Erythroblast (primary cell): Measurements from ENCODE around the gene GC.

Experiments used
- GATA1 ChIP-seq: IDR thresholded peaks from 2 replicates; pipeline ENCODE4 v1.6.1; 2011; ENCODE audit warnings: low read depth, mild to moderate bottlenecking, control low read depth, low read length, moderate library complexity
- POLR2A ChIP-seq: IDR thresholded peaks from 2 replicates; pipeline ENCODE4 v1.6.1; 2011; ENCODE audit warnings: mild to moderate bottlenecking, low read length

DNA sequence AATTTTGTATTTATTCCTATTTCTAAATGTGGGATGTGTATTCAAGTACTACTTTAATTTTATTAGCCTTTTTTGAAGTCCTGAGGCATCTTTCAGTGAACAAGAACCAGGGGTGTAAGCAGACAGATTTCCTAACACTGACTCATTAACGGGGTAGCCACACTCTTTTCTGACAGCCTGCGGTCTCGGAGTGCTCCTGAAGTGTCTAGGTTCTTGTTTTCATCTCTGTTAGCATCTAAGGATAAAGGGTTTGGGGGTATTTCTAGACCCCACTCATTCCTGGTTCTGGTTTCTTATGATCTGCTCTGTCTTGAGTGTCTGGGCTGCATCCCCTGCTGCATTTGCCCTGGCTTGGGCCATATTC, 71.9 kb downstream of the GC start:
- TF ChIP-seq POLR2A (no peak), GATA1 (no peak)
